ENCODE results near the gene CACNB1. TPM values are rescaled to one million over a fixed set of nuclear protein-coding genes. Genes with fewer than 3 reads are reported as not detected.

CACNB1 gene
- total and polyA plus RNA-seq, 2 of the 13 experiments (the other 11 are each of a cell fraction or from before 2014, with no cell fraction given) = 0.75 to 1.5 TPM

GRCh38 chr17:39200070-39200879 lies 2.8 kb upstream of the CACNB1 start, which contains the start of gene RPL19 (continued):
- TF ChIP-seq PRDM4 (CRISPR knock-in tag; IDR thresholded peaks at IDR 0.05; ENCODE audit: borderline replicate concordance) (no peak; the same call in 1 of the 2 replicates), TOE1 (CRISPR knock-in tag; IDR thresholded peaks at IDR 0.05) (peak; percentile 37; the same call in 1 of the 2 replicates), RFX3 (CRISPR knock-in tag; IDR thresholded peaks at IDR 0.05) (no peak), ZSCAN22 (CRISPR knock-in tag; IDR thresholded peaks at IDR 0.05) (no peak; the same call in 1 of the 2 replicates), ZNF260 (CRISPR knock-in tag; IDR thresholded peaks at IDR 0.05; ENCODE audit: borderline replicate concordance, low read depth) (0 out of 2 replicates have a peak, but pooled peaks have one; percentile 42), ISL2 (CRISPR knock-in tag; IDR thresholded peaks at IDR 0.05) (peak; percentile 38; the same call in 1 of the 2 replicates), ZKSCAN8 (CRISPR knock-in tag; IDR thresholded peaks at IDR 0.05; ENCODE audit: borderline replicate concordance) (peak; percentile 17; the same call in 1 of the 2 replicates), MIER2 (CRISPR knock-in tag; IDR thresholded peaks at IDR 0.05) (no peak), NPAS2 (CRISPR knock-in tag; IDR thresholded peaks at IDR 0.05; ENCODE audit: borderline replicate concordance) (no peak), CHD4 (IDR thresholded peaks at IDR 0.05; ENCODE audit: borderline replicate concordance, low read length) (no peak), TRIM22 (IDR thresholded peaks at IDR 0.05) (no peak), SP2 (CRISPR knock-in tag; IDR thresholded peaks at IDR 0.05) (peak; percentile 20; the same call in 1 of the 2 replicates), RARA (CRISPR knock-in tag; IDR thresholded peaks at IDR 0.05) (peak; percentile 22; the same call in 1 of the 2 replicates), SP4 (CRISPR knock-in tag; IDR thresholded peaks at IDR 0.05) (peak; percentile 22; the same call in 1 of the 2 replicates), MXI1 (IDR thresholded peaks at IDR 0.05; ENCODE audit: borderline replicate concordance, low read depth, low read length) (peak; percentile 88; the same call in 2 of the 3 replicates), ZMYM4 (CRISPR knock-in tag; IDR thresholded peaks at IDR 0.05) (peak; percentile 79), ZNF512B (CRISPR knock-in tag; IDR thresholded peaks at IDR 0.05; ENCODE audit: borderline replicate concordance) (peak; percentile 28; the same call in 1 of the 2 replicates), ZNF446 (CRISPR knock-in tag; IDR thresholded peaks at IDR 0.05) (peak; percentile 92; the same call in 1 of the 2 replicates), SALL1 (CRISPR knock-in tag; IDR thresholded peaks at IDR 0.05) (peak; percentile 91), TBL1XR1 (IDR thresholded peaks at IDR 0.05; ENCODE audit: borderline replicate concordance, low read length, partially characterized antibody) (peak; percentile 30), FOXA1 (IDR thresholded peaks at IDR 0.05) (no peak), FOXA1 (CRISPR knock-in tag; IDR thresholded peaks at IDR 0.05) (peak; percentile 8; the same call in 1 of the 2 replicates), MLLT10 (CRISPR knock-in tag; IDR thresholded peaks at IDR 0.05) (peak; percentile 66; the same call in 1 of the 2 replicates), MTF2 (CRISPR knock-in tag; IDR thresholded peaks at IDR 0.05; ENCODE audit: borderline replicate concordance) (peak; percentile 84; the same call in 1 of the 2 replicates)
